Measurements from ENCODE around the gene ARPC1A.
A peak's percentile ranks its signal among the peaks of the same experiment; 100 is the strongest.

Gene ARPC1A

DNA sequence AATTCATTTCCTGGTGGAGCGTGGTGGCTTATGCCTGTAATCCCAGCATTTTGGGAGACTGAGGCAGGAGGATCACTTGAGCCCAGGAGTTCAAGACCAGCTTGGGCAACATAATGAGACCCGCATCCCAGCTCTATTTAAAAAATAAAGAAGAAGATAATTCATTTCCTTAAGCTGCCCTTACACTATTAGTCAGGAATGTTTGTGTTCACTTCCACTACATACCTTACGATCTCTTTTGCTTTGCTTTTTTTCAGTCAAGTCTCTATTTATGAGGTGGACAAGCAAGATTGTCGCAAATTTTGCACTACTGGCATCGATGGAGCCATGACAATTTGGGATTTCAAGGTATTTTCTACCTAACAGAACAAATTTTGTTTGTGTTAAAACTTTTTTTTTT is 37.6 kb downstream of the ARPC1A start:
- Histone ChIP-seq H3K4me3 (no peak overlapping the region), H3K27ac (no peak overlapping the region)
- TF ChIP-seq, protein P1, sequence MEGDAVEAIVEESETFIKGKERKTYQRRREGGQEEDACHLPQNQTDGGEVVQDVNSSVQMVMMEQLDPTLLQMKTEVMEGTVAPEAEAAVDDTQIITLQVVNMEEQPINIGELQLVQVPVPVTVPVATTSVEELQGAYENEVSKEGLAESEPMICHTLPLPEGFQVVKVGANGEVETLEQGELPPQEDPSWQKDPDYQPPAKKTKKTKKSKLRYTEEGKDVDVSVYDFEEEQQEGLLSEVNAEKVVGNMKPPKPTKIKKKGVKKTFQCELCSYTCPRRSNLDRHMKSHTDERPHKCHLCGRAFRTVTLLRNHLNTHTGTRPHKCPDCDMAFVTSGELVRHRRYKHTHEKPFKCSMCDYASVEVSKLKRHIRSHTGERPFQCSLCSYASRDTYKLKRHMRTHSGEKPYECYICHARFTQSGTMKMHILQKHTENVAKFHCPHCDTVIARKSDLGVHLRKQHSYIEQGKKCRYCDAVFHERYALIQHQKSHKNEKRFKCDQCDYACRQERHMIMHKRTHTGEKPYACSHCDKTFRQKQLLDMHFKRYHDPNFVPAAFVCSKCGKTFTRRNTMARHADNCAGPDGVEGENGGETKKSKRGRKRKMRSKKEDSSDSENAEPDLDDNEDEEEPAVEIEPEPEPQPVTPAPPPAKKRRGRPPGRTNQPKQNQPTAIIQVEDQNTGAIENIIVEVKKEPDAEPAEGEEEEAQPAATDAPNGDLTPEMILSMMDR (IDR thresholded peaks at IDR 0.05), result no peak
- no peak for DNase-seq (ENCODE audit: low spot score)

DNA sequence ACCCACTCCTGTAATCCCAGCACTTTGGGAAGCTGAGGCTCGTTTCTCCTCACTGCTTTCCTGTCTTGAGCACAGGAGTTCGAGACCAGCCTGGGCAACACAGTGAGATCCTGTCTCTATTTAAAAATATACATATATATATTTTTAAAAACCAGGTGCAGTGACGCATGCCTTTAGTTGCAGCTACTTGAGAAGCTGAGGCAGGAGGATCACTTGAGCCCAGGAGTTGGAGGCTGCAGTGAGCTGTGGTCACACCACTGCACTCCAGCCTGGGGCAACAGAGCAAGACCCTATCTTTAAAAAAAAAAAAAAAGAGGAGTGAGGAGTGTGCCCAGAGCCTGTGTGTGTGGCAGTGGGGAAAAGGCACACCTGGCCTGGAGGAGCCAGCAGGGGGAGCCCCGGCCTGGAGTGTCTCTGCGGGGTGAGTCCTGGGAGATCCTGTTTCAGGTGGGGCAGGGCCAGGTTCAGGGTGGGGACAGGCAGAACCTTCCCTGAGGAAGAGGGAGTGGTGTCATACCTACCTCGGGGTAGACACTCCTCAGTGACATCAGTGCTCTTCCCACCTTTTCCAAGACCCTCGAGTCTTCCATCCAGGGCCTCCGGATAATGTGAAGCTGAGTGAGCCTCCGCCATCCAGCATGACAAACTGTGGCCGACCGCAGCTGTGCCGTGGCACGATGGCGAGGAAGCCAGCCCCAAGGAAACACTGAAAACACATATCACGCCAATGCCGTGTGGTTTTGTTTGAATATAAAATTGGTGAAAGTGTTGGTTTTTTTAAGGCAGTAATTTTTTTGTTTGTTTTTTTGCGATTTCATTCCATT is 39.8 kb downstream of the ARPC1A start:
- Histone ChIP-seq H3K4me3 (no peak overlapping the region), H3K27ac (no peak overlapping the region)
- DNase-seq (ENCODE audit: low spot score), result no peak
- TF ChIP-seq, protein P1 (IDR thresholded peaks at IDR 0.05), result no peak

DNA sequence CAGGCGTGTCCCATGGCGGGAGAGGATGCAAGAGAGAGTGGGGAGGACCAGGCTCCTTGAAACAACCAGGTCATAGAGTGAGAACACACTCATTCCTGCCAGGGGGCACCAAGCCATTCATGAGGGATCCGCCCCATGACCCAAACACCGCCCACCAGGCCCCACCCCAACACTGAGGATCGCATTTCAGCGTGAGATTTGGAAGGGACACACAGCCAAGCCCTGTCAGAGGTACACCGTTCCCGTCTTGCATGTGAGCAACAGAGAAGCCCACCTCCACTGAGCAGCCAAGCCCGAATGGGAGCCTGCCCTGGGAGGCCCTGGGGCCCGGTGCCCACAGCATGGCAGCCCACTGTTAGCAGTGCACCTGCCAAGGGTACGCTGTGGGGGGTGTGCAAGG is 40.9 kb downstream of the ARPC1A start:
- TF ChIP-seq, protein P1 (IDR thresholded peaks at IDR 0.05), result no peak
- Histone ChIP-seq H3K27ac (no peak overlapping the region), H3K4me3 (no peak overlapping the region)
- DNase-seq (ENCODE audit: low spot score), result no peak

DNA sequence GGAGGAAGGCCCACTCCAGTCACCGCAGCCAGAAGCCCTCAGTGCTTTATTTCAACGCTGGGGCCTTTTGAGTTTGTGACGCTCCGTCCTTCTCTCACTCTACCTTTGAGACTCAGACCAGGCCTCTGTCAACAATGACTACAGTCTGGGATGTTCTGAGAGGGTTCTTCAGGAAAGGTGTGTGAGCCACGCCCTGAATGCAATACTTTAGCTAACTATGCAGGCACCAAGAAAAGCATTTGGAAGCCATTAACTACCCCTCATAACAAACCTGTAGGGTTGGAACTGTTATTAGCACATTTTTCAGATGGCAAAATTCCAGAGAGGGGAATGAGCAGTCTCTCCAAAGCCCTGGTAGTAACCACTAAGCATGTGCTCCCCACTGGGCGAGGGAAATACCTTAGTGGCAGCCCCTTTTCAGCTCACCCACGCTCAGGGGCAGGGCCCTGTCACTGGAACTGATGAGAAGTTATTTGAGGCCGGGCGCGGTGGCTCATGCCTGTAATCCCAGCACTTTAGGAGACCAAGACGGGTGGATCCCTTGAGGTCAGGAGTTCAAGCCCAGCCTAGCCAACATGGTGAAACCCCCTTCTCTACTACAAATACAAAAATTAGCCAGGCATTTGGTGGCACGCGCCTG is 43.2 kb downstream of the ARPC1A start:
- no peak for DNase-seq (ENCODE audit: low spot score)
- H3K4me3 ChIP-seq, result no peak overlapping the region
- no peak overlapping the region for H3K27ac ChIP-seq
- TF ChIP-seq, protein P1 (IDR thresholded peaks at IDR 0.05), result no peak

DNA sequence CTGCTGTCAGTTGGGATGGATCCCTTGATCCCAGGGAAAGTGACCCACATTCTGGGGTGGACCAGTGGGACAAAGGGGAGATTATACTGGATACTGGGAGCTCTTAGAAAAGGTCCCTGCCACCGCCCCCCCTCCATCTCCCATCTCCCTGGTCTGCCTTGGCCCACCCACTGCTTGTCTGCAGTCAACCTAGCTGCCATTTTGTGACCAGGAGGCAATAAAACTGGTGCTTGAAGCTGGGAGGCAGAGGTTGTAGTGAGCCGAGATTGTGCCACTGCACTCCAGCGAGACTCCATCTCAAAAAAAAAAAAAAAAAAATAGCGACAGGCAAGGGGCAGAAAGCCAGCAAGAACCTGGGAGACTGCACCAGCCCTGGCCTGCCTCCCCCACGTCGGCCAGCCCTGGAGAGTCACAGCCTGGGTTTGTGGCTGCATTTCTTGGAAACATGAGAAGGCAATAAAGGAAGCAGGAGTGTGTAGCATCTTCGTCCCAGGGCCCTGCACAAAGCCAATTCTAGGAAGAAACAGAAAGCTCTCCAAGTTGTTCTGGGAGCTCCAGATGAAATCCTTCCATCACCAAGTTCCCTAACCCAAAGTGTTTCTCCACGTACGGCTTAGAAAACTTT is 44.2 kb downstream of the ARPC1A start:
- Histone ChIP-seq H3K4me3 (no peak overlapping the region), H3K27ac (peak overlapping the region; percentile 10 to 32)
- no peak for DNase-seq (ENCODE audit: low spot score)
- TF ChIP-seq, protein P1 (IDR thresholded peaks at IDR 0.05), result no peak

DNA sequence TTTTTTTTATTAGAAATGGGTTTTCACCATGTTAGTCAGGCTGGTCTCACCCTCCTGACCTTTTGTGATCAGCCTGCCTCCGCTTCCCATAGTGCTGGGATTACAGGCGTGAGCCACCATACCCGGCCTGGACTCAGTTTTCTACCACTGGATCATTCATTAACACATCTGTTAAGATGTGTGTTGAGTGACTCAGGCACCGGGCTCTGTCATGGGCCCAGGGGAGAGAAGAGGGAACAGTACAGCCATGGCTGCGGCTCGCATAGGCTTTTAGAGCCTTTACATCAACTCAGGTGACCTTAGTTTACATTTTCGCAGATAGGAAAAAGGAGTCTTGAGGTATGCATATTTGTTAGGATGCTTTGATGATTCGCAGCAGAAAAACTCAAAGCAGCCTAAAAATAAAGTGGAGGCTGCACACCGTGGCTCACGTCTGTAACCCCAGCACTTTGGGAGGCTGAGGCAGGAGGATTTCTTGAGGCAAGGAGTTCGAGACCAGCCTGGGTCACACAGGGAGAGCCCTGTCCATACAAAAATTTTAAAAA is 45.8 kb downstream of the ARPC1A start:
- no peak for DNase-seq (ENCODE audit: low spot score)
- Histone ChIP-seq H3K27ac (no peak overlapping the region), H3K4me3 (no peak overlapping the region)
- TF ChIP-seq, protein P1 (IDR thresholded peaks at IDR 0.05), result no peak
